BLaER1 (cell line): ENCODE measurements around the gene CLDN9.

Experiments
- H3K27ac ChIP-seq: shearing (Covaris generic); formaldehyde crosslinking; 2 replicates; pipeline ENCODE4 v1.8.1; 2022
- H3K27me3 ChIP-seq: shearing (Covaris generic); formaldehyde crosslinking; 2 replicates; pipeline ENCODE4 v1.8.1; 2022
- H3K36me3 ChIP-seq: shearing (Covaris generic); formaldehyde crosslinking; 2 replicates; pipeline ENCODE4 v1.8.1; 2022
- H3K4me1 ChIP-seq: shearing (Covaris generic); formaldehyde crosslinking; 2 replicates; pipeline ENCODE4 v1.8.1; 2022
- H3K4me2 ChIP-seq: shearing (Covaris generic); formaldehyde crosslinking; 2 replicates; pipeline ENCODE4 v1.8.1; 2022
- H3K4me3 ChIP-seq: shearing (Covaris generic); formaldehyde crosslinking; 2 replicates; pipeline ENCODE4 v1.8.1; 2022
- H3K9ac ChIP-seq: shearing (Covaris generic); formaldehyde crosslinking; 2 replicates; pipeline ENCODE4 v1.8.1; 2022
- H3K9me3 ChIP-seq: shearing (Covaris generic); formaldehyde crosslinking; 2 replicates; pipeline ENCODE4 v1.8.1; 2022
- H4K20me1 ChIP-seq: shearing (Covaris generic); formaldehyde crosslinking; 2 replicates; pipeline ENCODE4 v1.8.1; 2022
- Cebpa-rat ChIP-seq: shearing (Covaris generic); IDR thresholded peaks from 2 replicates; pipeline ENCODE4 v1.8.1; 2022

The CLDN9 gene

DNA sequence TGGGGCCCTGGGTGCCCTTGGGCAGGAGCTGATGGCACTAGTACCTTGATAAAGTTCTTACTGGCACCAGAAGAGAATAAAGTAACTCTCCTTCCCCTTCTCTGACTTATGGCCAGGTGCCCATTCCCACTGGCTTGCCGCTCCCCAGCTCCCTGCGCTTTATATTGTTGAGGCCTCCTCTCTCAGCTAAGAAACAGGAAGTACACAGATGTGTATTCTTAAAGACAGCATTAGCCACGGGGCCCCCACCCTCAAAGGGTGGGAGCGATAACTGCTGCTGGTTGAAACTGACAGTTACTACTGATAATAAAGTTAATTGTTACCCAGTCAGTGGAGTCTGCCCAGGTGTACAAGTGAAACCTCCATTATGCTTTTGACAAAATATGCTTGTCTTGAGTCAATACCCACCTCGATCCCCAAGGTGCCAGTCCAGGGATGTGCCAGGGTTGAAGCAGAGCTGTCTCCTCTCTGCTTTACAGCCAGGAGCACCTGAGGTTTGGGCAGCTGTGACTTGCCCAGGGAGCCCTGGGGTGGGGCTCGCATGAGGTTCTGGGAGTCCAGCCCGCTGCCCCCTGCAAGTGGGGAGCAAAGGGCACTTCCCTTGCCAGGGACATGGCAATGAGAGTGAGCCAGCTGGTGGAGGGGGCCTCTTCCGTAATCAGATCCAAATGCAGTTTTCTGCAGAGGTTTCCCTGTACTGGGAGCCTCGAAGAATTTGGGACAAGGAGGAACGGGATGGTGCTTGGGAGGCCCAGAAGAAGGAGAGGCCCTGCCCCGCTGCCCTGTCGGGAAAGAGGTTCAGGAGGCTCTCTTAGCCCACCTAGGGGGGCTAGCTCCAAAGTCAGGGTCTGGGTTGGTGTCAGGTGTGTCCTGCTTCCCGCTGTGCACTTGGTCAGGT lies 5.4 kb upstream of the CLDN9 start:
- Histone ChIP-seq H3K27me3 (peaks cover 82% of the 10 kb centered on the region), H4K20me1 (no peaks in the 10 kb centered on the region), H3K9ac (peak overlapping the region; percentile 3; the same call in 1 of the 2 replicates), H3K4me3 (peak overlapping the region; percentile 50), H3K4me1 (peaks cover 36% of the 10 kb centered on the region), H3K9me3 (no peaks in the 10 kb centered on the region), H3K36me3 (no peaks in the 10 kb centered on the region), H3K4me2 (peak overlapping the region; percentile 98), H3K27ac (no peak overlapping the region)
- TF ChIP-seq Cebpa-rat, result no peak

DNA sequence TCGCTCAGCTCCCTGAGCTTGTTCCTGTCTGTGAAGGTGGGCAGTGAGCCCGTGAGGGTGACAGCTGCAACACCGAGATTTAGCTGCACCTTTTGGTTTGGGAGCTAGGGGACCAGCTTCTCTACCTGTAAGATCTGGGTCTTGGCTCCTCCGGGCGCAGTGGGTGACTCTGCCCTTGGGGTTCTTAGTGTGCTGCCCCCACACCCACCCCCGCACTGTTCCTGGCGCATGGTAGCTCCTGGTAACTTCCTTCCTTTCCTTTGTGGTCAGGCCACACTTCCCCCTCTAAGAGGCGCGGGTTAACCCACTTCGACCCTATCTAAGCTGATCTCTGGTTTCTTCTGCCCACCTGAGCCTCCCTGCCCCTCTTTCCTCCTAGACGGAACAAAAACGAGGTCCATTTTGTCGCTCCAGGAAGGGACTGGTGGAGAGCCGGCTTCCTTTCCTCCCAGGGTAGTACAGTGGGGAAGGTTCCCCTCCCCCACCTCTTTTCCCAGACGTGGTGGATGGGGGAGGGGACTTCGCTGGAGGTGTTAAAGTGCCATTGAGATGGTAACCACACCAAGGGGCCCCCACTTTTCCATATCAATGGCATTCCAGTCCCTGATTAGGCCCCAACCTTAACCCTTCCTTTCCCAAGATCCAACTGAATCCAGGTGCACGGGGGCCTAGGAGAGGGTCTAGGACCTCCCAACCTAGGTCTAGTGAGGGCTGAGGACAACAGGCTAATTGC lies 4.6 kb upstream of the CLDN9 start:
- H3K4me2 ChIP-seq, result peak overlapping the region; percentile 98
- H3K27me3 ChIP-seq, result peaks cover 84% of the 10 kb centered on the region
- no peak for TF ChIP-seq Cebpa-rat
- peaks cover 4% of the 10 kb centered on the region; the same call in 1 of the 2 replicates for H4K20me1 ChIP-seq
- peak overlapping the region; percentile 35; the same call in 1 of the 2 replicates for H3K27ac ChIP-seq
- H3K4me3 ChIP-seq, result peak overlapping the region; percentile 50
- no peaks in the 10 kb centered on the region for H3K9me3 ChIP-seq
- H3K9ac ChIP-seq, result peak overlapping the region; percentile 3; the same call in 1 of the 2 replicates
- no peaks in the 10 kb centered on the region for H3K36me3 ChIP-seq
- H3K4me1 ChIP-seq, result peaks cover 44% of the 10 kb centered on the region

DNA sequence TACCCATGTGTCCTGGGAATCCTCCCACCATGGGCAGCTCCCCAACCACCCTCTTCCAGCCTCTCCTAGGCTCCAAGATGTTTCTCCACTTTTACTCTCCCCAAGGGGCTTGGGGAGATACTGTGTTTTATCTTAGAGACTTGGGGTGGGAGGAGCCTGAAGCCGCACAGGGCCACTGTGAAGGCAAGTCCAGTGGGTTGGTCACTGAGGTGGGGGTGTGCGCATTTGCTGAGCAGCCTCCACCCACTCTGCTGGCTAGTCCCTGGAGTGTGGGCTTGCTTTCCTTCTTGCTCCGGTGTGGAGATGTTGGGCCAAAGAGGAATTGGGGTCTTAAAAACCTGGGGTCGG lies 4.1 kb upstream of the CLDN9 start:
- H3K9ac ChIP-seq, result no peak overlapping the region
- H3K9me3 ChIP-seq, result no peaks in the 10 kb centered on the region
- no peak for TF ChIP-seq Cebpa-rat
- peak overlapping the region; percentile 98 for H3K4me2 ChIP-seq
- H3K36me3 ChIP-seq, result no peaks in the 10 kb centered on the region
- 0 out of 2 replicates have a peak overlapping the region, but pooled peaks have one; percentile 35 for H3K27ac ChIP-seq
- peaks cover 85% of the 10 kb centered on the region for H3K27me3 ChIP-seq
- peaks cover 46% of the 10 kb centered on the region for H3K4me1 ChIP-seq
- peaks cover 10% of the 10 kb centered on the region; the same call in 1 of the 2 replicates for H4K20me1 ChIP-seq
- H3K4me3 ChIP-seq, result peak overlapping the region; percentile 50

DNA sequence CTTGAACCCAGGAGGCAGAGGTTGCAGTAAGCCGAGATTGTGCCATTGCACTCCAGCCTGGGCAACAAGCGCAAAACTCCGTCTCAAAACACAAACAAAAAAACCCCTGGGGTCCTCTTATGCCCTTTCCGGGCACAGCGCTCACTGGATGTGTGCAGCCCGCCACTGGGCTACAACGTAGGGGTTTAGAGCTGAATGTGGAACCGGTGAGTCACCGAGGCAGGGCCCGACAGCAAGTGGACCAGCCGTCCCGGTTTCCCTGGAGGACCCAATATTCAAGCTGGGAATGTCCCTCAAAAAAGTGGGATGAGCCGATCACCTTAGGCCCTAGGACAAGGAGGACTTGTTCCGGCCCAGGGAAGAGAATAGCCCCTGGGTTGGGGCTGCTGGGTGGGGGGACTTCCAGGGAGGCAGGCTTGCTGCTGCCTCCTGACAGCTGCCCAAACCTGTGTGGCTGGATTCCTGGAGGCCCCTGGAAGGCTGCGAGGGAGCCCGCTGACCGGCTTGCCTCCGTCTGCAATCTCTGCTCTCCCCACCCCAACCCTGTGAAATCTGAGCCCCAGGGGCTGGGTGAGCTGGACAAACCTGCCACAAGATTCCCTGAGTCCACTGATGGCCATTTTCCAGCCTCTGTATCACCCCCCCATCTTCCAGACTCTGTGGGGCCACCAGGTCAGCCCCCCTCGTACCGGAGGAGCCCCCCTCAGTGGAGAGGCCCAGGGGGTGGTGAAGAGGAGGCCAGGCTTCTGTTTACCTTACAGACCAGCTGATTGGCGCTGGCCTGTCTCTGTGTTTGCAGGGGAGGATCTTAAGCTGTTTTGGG lies 2.9 kb upstream of the CLDN9 start:
- Histone ChIP-seq H3K27me3 (peaks cover 87% of the 10 kb centered on the region), H3K9ac (no peak overlapping the region), H4K20me1 (peaks cover 13% of the 10 kb centered on the region; the same call in 1 of the 2 replicates), H3K27ac (no peak overlapping the region), H3K4me2 (no peak overlapping the region), H3K4me3 (no peak overlapping the region), H3K36me3 (no peaks in the 10 kb centered on the region), H3K9me3 (no peaks in the 10 kb centered on the region), H3K4me1 (peaks cover 46% of the 10 kb centered on the region)
- TF ChIP-seq Cebpa-rat, result no peak

DNA sequence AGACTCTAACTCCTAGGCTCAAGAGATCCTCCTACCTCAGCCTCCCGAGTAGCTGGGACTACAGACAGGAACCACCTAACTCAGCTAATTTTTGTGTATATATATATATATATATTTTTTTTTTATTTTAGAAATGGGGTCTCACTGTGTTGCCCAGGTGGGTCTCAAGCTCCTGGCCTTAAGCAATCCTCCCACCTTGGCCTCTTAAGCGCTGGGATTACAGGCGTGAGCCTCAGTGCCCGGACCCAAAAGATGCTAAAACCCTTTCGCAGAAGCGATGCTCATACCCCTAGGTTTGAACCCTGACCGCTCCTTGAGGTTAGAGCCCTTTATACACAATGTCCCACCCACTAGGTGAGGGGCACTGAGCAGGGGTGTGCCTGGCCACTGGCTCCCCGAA lies 2.2 kb upstream of the CLDN9 start:
- H3K27me3 ChIP-seq, result peaks cover 81% of the 10 kb centered on the region
- no peaks in the 10 kb centered on the region for H3K9me3 ChIP-seq
- no peak overlapping the region for H3K4me3 ChIP-seq
- no peak for TF ChIP-seq Cebpa-rat
- H4K20me1 ChIP-seq, result peaks cover 13% of the 10 kb centered on the region; the same call in 1 of the 2 replicates
- H3K4me2 ChIP-seq, result no peak overlapping the region
- H3K4me1 ChIP-seq, result peaks cover 46% of the 10 kb centered on the region
- no peak overlapping the region for H3K27ac ChIP-seq
- no peak overlapping the region for H3K9ac ChIP-seq
- H3K36me3 ChIP-seq, result no peaks in the 10 kb centered on the region

DNA sequence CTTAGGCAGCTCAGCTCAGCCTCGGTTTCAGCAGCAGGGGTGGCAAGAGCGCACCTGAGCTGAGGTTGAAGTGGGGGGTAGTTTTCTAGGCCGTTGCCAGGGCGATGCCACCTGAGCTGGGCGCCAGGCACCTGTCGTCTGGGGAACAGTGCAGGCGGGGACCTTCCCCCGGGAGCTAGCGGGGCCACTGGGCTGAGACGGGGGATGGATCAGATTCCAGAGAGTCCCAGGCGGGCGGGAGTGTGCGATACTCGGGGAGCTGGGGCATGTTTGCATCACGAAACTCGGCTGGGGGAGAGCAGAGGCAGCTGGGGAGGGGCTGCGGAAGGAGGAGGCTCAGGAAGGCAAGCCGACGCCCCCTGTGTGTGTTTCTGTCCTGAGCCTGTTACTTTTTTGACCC lies 477 bp upstream of the CLDN9 start:
- Histone ChIP-seq H3K4me3 (no peak overlapping the region), H4K20me1 (peaks cover 13% of the 10 kb centered on the region; the same call in 1 of the 2 replicates), H3K9ac (no peak overlapping the region), H3K27ac (no peak overlapping the region), H3K4me1 (peaks cover 37% of the 10 kb centered on the region), H3K9me3 (no peaks in the 10 kb centered on the region), H3K4me2 (peak overlapping the region; percentile 59), H3K36me3 (no peaks in the 10 kb centered on the region), H3K27me3 (peaks cover 66% of the 10 kb centered on the region)
- TF ChIP-seq Cebpa-rat, result no peak

DNA sequence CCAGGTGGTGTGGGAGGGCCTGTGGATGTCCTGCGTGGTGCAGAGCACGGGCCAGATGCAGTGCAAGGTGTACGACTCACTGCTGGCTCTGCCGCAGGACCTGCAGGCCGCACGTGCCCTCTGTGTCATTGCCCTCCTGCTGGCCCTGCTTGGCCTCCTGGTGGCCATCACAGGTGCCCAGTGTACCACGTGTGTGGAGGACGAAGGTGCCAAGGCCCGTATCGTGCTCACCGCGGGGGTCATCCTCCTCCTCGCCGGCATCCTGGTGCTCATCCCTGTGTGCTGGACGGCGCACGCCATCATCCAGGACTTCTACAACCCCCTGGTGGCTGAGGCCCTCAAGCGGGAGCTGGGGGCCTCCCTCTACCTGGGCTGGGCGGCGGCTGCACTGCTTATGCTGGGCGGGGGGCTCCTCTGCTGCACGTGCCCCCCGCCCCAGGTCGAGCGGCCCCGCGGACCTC lies 798 bp downstream of the CLDN9 start:
- H4K20me1 ChIP-seq, result peaks cover 13% of the 10 kb centered on the region; the same call in 1 of the 2 replicates
- peaks cover 30% of the 10 kb centered on the region for H3K4me1 ChIP-seq
- H3K9me3 ChIP-seq, result no peaks in the 10 kb centered on the region
- no peak overlapping the region for H3K9ac ChIP-seq
- peaks cover 62% of the 10 kb centered on the region for H3K27me3 ChIP-seq
- H3K36me3 ChIP-seq, result no peaks in the 10 kb centered on the region
- H3K27ac ChIP-seq, result no peak overlapping the region
- no peak overlapping the region for H3K4me3 ChIP-seq
- no peak for TF ChIP-seq Cebpa-rat
- H3K4me2 ChIP-seq, result no peak overlapping the region

DNA sequence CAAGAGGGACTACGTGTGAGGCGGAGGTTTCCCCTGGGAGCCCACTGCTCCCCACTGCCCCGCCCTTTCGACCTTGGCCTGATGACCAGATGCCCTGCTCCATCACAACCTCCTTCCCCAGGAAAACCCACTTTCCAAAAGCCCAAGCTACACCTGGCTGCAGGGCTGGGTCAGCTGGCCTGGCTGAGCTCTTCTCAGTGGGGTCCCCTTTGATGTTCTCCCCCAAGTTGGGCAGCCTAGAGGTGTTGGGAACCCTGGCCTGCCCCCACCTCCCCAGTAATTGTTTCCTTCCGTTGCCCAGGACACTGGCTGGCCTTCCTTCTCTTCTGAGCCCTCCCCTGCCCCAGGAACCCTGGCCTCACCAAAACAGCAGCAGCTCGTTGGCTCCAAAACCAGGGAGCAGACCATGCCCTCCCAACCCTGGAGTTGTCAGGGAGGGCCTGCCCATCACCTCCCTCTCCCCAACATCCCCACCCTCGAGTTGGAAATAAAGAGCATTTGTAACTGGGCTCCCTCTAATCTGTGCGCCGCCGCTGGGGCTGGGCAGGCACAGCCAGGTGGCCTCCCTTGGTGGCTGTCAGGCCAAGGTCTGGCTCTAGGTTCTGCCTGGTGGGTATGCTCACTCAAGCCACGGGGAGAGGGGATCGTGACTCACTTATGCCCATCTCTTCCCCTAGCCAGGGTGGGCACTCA lies 1.4 kb downstream of the CLDN9 start:
- no peak for TF ChIP-seq Cebpa-rat
- no peak overlapping the region for H3K9ac ChIP-seq
- H3K4me3 ChIP-seq, result no peak overlapping the region
- peaks cover 25% of the 10 kb centered on the region for H3K4me1 ChIP-seq
- H3K27me3 ChIP-seq, result peaks cover 64% of the 10 kb centered on the region
- H3K9me3 ChIP-seq, result no peaks in the 10 kb centered on the region
- H3K36me3 ChIP-seq, result no peaks in the 10 kb centered on the region
- H4K20me1 ChIP-seq, result peaks cover 13% of the 10 kb centered on the region; the same call in 1 of the 2 replicates
- no peak overlapping the region for H3K27ac ChIP-seq
- H3K4me2 ChIP-seq, result no peak overlapping the region

DNA sequence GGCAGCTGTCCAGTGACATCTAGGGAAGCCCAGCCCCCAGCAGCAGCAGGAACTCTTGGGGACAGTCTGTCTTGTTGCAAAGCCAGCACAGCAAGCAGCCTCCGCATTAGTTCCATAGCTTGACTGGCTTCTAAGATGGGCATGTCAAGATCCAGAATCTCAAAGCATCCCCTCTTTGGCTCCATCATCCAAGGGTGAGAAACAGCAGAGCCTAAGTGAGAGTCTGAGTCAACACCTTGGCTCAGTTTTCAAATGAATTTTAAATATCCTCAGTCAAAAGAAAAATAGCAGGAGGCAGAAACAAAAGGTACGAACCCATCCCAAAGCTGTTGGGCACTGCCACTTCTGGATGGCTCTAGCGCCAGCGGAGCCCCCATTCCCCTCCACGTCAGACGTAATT lies 2.2 kb downstream of the CLDN9 start:
- peaks cover 32% of the 10 kb centered on the region for H3K4me1 ChIP-seq

More for the DNA sequence above, 2.2 kb downstream of the CLDN9 start:
- Histone ChIP-seq H3K9ac (no peak overlapping the region), H4K20me1 (peaks cover 13% of the 10 kb centered on the region; the same call in 1 of the 2 replicates), H3K4me3 (no peak overlapping the region), H3K4me2 (no peak overlapping the region), H3K27ac (no peak overlapping the region), H3K27me3 (peaks cover 60% of the 10 kb centered on the region), H3K36me3 (no peaks in the 10 kb centered on the region), H3K9me3 (no peaks in the 10 kb centered on the region)
- TF ChIP-seq Cebpa-rat, result no peak
